Measurements from ENCODE around the gene CALCB. TPM values are rescaled to one million over a fixed set of nuclear protein-coding genes. Genes with fewer than 3 reads are reported as not detected.

CALCB gene
- total and polyA plus RNA-seq, 2 donors (not counting 1 experiment from before 2014, with no cell fraction given) = 1.3 TPM; not detected in 1

DNA sequence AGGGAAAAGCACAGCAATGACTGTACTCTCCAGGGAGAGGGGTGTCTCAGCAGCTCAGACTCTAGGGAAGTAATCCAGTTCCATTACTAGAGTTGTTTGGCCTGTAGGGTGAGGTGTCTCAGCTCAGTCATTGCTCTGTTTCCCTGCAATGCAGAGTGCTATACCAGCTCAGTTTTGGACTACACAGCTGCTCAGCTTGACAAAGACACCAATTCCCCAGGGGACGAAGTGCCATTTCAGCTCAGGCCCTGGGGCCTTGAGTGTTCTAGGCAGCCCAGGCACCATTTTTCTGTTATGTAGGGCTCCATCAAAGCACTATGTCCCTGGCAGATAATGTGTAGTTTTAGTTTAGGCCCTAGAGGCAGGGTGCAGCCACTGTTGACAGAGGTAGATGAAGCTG is 18.2 kb downstream of the CALCB start:
- Histone ChIP-seq H3K4me3 (ENCODE audit: control extremely low read depth in 1 of 5, extremely low read depth in 1 of 5, insufficient read depth in 1 of 5, low read depth in 2 of 5, low read length in 4 of 5) (no peak overlapping the region), H3K36me3 (replicated peaks in 1 of 2; ENCODE audit: control extremely low read depth in 1 of 2, control insufficient read depth in 1 of 2, extremely low read depth in 1 of 2, insufficient read depth in 2 of 2, low read length in 1 of 2) (no peaks in the 10 kb centered on the region), H3K27me3 (replicated peaks in 1 of 4; ENCODE audit: control extremely low read depth in 1 of 4, control insufficient read depth in 3 of 4, insufficient read depth in 4 of 4, low read length in 3 of 4) (peaks cover 0 to 5% (median 1%) of the 10 kb centered on the region in 4 experiments), H3K4me1 (ENCODE audit: control insufficient read depth in 2 of 2, insufficient read depth in 2 of 2, low read length in 2 of 2) (peaks cover 3 to 14% of the 10 kb centered on the region in 2 donors), H4K20me1 (ENCODE audit: control insufficient read depth, insufficient read depth, low read length, poor library complexity, severe bottlenecking) (no peaks in the 10 kb centered on the region), H2AFZ (ENCODE audit: insufficient read depth, low read depth, low read length, poor library complexity, severe bottlenecking) (no peak overlapping the region), H3K9me3 (ENCODE audit: control extremely low read depth in 1 of 3, control insufficient read depth in 2 of 3, insufficient read depth in 1 of 3, low read length in 2 of 3) (peaks cover 0 to 4% (median 1%) of the 10 kb centered on the region in 3 donors), H3K79me2 (ENCODE audit: control insufficient read depth, insufficient read depth, low read length) (no peaks in the 10 kb centered on the region), H3K4me2 (replicated peaks; ENCODE audit: low read depth, low read length, poor library complexity, severe bottlenecking) (no peak overlapping the region), H3K9ac (ENCODE audit: low read length) (no peak overlapping the region), H3K27ac (ENCODE audit: low read length in 2 of 2) (no peak overlapping the region)
- Mint-ChIP-seq H3K4me1 (peaks cover 6% of the 10 kb centered on the region), H3K9me3 (ENCODE audit: insufficient read depth) (no peaks in the 10 kb centered on the region), H3K27ac (peak overlapping the region; percentile 43), H3K27me3 (peaks cover 32% of the 10 kb centered on the region), H3K4me3 (no peak overlapping the region)
- intact Hi-C loops (cut with micrococcal nuclease) = no loop called here
- ATAC-seq (ENCODE audit: low read depth) (no peak), DNase-seq (no peak)
- CTCF ChIA-PET = interaction anchor here (0.6 to 2.4 kb wide), 7 partner anchors 9 to 232 kb away, joined by 3 to 22 read pairs (median 5); no protein-coding TSS in a partner anchor
- WGBS (ENCODE audit: insufficient coverage) = no CpG with 5 or more reads among the region's 1 CpG
- POLR2A ChIA-PET = no interaction called here
- no peak for TF ChIP-seq EZH2 (IDR thresholded peaks at IDR 0.05; ENCODE audit: borderline replicate concordance, insufficient read depth, low read depth, low read length, poor library complexity, severe bottlenecking)
- TF ChIP-seq, protein P1, sequence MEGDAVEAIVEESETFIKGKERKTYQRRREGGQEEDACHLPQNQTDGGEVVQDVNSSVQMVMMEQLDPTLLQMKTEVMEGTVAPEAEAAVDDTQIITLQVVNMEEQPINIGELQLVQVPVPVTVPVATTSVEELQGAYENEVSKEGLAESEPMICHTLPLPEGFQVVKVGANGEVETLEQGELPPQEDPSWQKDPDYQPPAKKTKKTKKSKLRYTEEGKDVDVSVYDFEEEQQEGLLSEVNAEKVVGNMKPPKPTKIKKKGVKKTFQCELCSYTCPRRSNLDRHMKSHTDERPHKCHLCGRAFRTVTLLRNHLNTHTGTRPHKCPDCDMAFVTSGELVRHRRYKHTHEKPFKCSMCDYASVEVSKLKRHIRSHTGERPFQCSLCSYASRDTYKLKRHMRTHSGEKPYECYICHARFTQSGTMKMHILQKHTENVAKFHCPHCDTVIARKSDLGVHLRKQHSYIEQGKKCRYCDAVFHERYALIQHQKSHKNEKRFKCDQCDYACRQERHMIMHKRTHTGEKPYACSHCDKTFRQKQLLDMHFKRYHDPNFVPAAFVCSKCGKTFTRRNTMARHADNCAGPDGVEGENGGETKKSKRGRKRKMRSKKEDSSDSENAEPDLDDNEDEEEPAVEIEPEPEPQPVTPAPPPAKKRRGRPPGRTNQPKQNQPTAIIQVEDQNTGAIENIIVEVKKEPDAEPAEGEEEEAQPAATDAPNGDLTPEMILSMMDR (IDR thresholded peaks at IDR 0.05) = no peak

- no peak overlapping the region for H3K4me3 ChIP-seq (ENCODE audit: control extremely low read depth in 1 of 5, extremely low read depth in 1 of 5, insufficient read depth in 1 of 5, low read depth in 2 of 5, low read length in 4 of 5)
- H3K27me3 ChIP-seq (replicated peaks in 1 of 4; ENCODE audit: control extremely low read depth in 1 of 4, control insufficient read depth in 3 of 4, insufficient read depth in 4 of 4, low read length in 3 of 4) = peaks cover 0 to 5% (median 1%) of the 10 kb centered on the region in 4 experiments
- TF ChIP-seq, protein P1 (IDR thresholded peaks at IDR 0.05) = no peak
- TF ChIP-seq EZH2 (IDR thresholded peaks at IDR 0.05; ENCODE audit: borderline replicate concordance, insufficient read depth, low read depth, low read length, poor library complexity, severe bottlenecking) = no peak
- Mint-ChIP-seq H3K4me1 (peaks cover 6% of the 10 kb centered on the region), H3K9me3 (ENCODE audit: insufficient read depth) (no peaks in the 10 kb centered on the region), H3K27ac (no peak overlapping the region), H3K27me3 (peaks cover 25% of the 10 kb centered on the region), H3K4me3 (no peak overlapping the region)
- H3K79me2 ChIP-seq (ENCODE audit: control insufficient read depth, insufficient read depth, low read length) = no peaks in the 10 kb centered on the region
- H3K36me3 ChIP-seq (replicated peaks in 1 of 2; ENCODE audit: control extremely low read depth in 1 of 2, control insufficient read depth in 1 of 2, extremely low read depth in 1 of 2, insufficient read depth in 2 of 2, low read length in 1 of 2) = no peaks in the 10 kb centered on the region
- no peak for ATAC-seq (ENCODE audit: low read depth)
- H3K27ac ChIP-seq (ENCODE audit: low read length in 2 of 2) = no peak overlapping the region
- H4K20me1 ChIP-seq (ENCODE audit: control insufficient read depth, insufficient read depth, low read length, poor library complexity, severe bottlenecking) = no peaks in the 10 kb centered on the region
- no peak for DNase-seq
- no CpG with 5 or more reads among the region's 2 CpGs for WGBS (ENCODE audit: insufficient coverage)
- intact Hi-C loops (cut with micrococcal nuclease) = no loop called here
- CTCF ChIA-PET = interaction anchor here (1.2 to 1.7 kb wide), 3 partner anchors 10 to 116 kb away, joined by 3 to 5 read pairs (median 3); no protein-coding TSS in a partner anchor
- no peak overlapping the region for H2AFZ ChIP-seq (ENCODE audit: insufficient read depth, low read depth, low read length, poor library complexity, severe bottlenecking)
- no peak overlapping the region for H3K9ac ChIP-seq (ENCODE audit: low read length)
- H3K4me2 ChIP-seq (replicated peaks; ENCODE audit: low read depth, low read length, poor library complexity, severe bottlenecking) = no peak overlapping the region
- POLR2A ChIA-PET = no interaction called here
- H3K9me3 ChIP-seq (ENCODE audit: control extremely low read depth in 1 of 3, control insufficient read depth in 2 of 3, insufficient read depth in 1 of 3, low read length in 2 of 3) = peaks cover 0 to 4% (median 1%) of the 10 kb centered on the region in 3 donors
- H3K4me1 ChIP-seq (ENCODE audit: control insufficient read depth in 2 of 2, insufficient read depth in 2 of 2, low read length in 2 of 2) = peaks cover 3 to 14% of the 10 kb centered on the region in 2 donors
Observed at GRCh38 chr11:15093432-15093831, 20.0 kb downstream of the CALCB start.

All from B cell (primary cell).